ENCODE data around the gene RXRA. TPM values are rescaled to one million over a fixed set of nuclear protein-coding genes. Genes with fewer than 3 reads are reported as not detected.

Gene RXRA
- polyA plus RNA-seq, 3 donors: 33.6 to 42.2 (median 33.9) TPM

GRCh38 chr9:134335061-134335460, 8.8 kb downstream of the RXRA start:
- DNase-seq (ENCODE audit: low read depth in 3 of 3, low spot score in 2 of 3): no peak

GRCh38 chr9:134335486-134336220, 9.4 kb downstream of the RXRA start:
- no peak for DNase-seq (ENCODE audit: low read depth in 3 of 3, low spot score in 2 of 3)

GRCh38 chr9:134336228-134336627, 10.0 kb downstream of the RXRA start:
- no peak for DNase-seq (ENCODE audit: low read depth in 3 of 3, low spot score in 2 of 3)

GRCh38 chr9:134336924-134337323, 10.7 kb downstream of the RXRA start:
- DNase-seq (ENCODE audit: low read depth in 3 of 3, low spot score in 2 of 3): no peak

GRCh38 chr9:134337469-134337868, 11.2 kb downstream of the RXRA start:
- no peak for DNase-seq (ENCODE audit: low read depth in 3 of 3, low spot score in 2 of 3)

- DNase-seq (ENCODE audit: low read depth in 3 of 3, low spot score in 2 of 3): no peak
These were observed 12.3 kb downstream of the RXRA start for GRCh38 chr9:134338394-134339182.

- no peak for DNase-seq (ENCODE audit: low read depth in 3 of 3, low spot score in 2 of 3)
These were observed 13.0 kb downstream of the RXRA start for GRCh38 chr9:134339183-134339806.

GRCh38 chr9:134340475-134341160, 14.4 kb downstream of the RXRA start:
- DNase-seq (ENCODE audit: low read depth in 3 of 3, low spot score in 2 of 3): no peak

- DNase-seq (ENCODE audit: low read depth in 3 of 3, low spot score in 2 of 3): no peak
These were observed 15.1 kb downstream of the RXRA start for GRCh38 chr9:134341306-134341705.

- DNase-seq (ENCODE audit: low read depth in 3 of 3, low spot score in 2 of 3): no peak
These were observed 15.9 kb downstream of the RXRA start for GRCh38 chr9:134341929-134342745.

- DNase-seq (ENCODE audit: low read depth in 3 of 3, low spot score in 2 of 3): no peak
These were observed 16.5 kb downstream of the RXRA start for GRCh38 chr9:134342746-134343115.

- no peak for DNase-seq (ENCODE audit: low read depth in 3 of 3, low spot score in 2 of 3)
These were observed 17.4 kb downstream of the RXRA start for GRCh38 chr9:134343637-134344036.

GRCh38 chr9:134344068-134344799, 18.0 kb downstream of the RXRA start:
- DNase-seq (ENCODE audit: low read depth in 3 of 3, low spot score in 2 of 3): no peak

GRCh38 chr9:134344800-134345310, 18.6 kb downstream of the RXRA start:
- DNase-seq (ENCODE audit: low read depth in 3 of 3, low spot score in 2 of 3): no peak

GRCh38 chr9:134345737-134346136, 19.5 kb downstream of the RXRA start:
- DNase-seq (ENCODE audit: low read depth in 3 of 3, low spot score in 2 of 3): no peak

GRCh38 chr9:134346151-134346550, 19.9 kb downstream of the RXRA start:
- no peak for DNase-seq (ENCODE audit: low read depth in 3 of 3, low spot score in 2 of 3)

GRCh38 chr9:134346840-134347583, 20.8 kb downstream of the RXRA start:
- no peak for DNase-seq (ENCODE audit: low read depth in 3 of 3, low spot score in 2 of 3)

GRCh38 chr9:134347996-134348395, 21.7 kb downstream of the RXRA start:
- DNase-seq (ENCODE audit: low read depth in 3 of 3, low spot score in 2 of 3): no peak

All from right renal cortex interstitium (tissue), 3 donors.